ENCODE results near the gene HESX1. TPM values are rescaled to one million over a fixed set of nuclear protein-coding genes. Genes with fewer than 3 reads are reported as not detected.

HESX1 gene
- total and polyA plus RNA-seq, 2 of the 13 experiments (the other 11 are each of a cell fraction or from before 2014, with no cell fraction given) = 0.57 to 0.75 TPM

- no peak for TF ChIP-seq PRDM10 (CRISPR knock-in tag; IDR thresholded peaks at IDR 0.05; ENCODE audit: low read depth)
- TF ChIP-seq ZNF720 (CRISPR knock-in tag; IDR thresholded peaks at IDR 0.05) = no peak
- no peak for TF ChIP-seq PHB2 (IDR thresholded peaks at IDR 0.05; ENCODE audit: partially characterized antibody)
- no peak for TF ChIP-seq CENPX (CRISPR knock-in tag; IDR thresholded peaks at IDR 0.05)
- no peak for TF ChIP-seq ZZZ3 (CRISPR knock-in tag; IDR thresholded peaks at IDR 0.05; ENCODE audit: borderline replicate concordance)
- no peak for TF ChIP-seq ATF3 (CRISPR knock-in tag; IDR thresholded peaks at IDR 0.05)
- no peak for TF ChIP-seq ZNF589 (CRISPR knock-in tag; conservative IDR thresholded peaks at IDR 0.05)
- TF ChIP-seq YEATS2 (CRISPR knock-in tag; IDR thresholded peaks at IDR 0.05; ENCODE audit: borderline replicate concordance) = no peak
- no peak for TF ChIP-seq BHLHE40 (IDR thresholded peaks at IDR 0.05; ENCODE audit: low read length)
- TF ChIP-seq TBL1XR1 (IDR thresholded peaks at IDR 0.05; ENCODE audit: borderline replicate concordance, low read length, partially characterized antibody) = no peak
- TF ChIP-seq ZNF766 (CRISPR knock-in tag; IDR thresholded peaks at IDR 0.05; ENCODE audit: borderline replicate concordance) = no peak
- H2AFZ ChIP-seq (ENCODE audit: low read length) = no peak overlapping the region
- WGBS (ENCODE audit: low lambda C conversion rate) = 57% methylated on average over 3 of the region's 3 CpGs
- H3K9ac ChIP-seq (ENCODE audit: insufficient read depth, low read depth, low read length) = no peak overlapping the region
- no peak overlapping the region for H3K4me2 ChIP-seq (ENCODE audit: low read depth, low read length)
- FAIRE-seq (no peak), ATAC-seq (no peak), DNase-seq (ENCODE audit: low spot score) (no peak)
- no peaks in the 10 kb centered on the region for H3K79me2 ChIP-seq (ENCODE audit: insufficient read depth, low read length)
- H3K36me3 ChIP-seq (replicated peaks in 1 of 2; ENCODE audit: control insufficient read depth in 1 of 2, insufficient read depth in 2 of 2, low read length in 2 of 2) = no peaks in the 10 kb centered on the region
- in situ Hi-C loops (cut with HindIII; ENCODE audit: extremely low pct_ligation_motif_present, low pct_unique_long_range_greater_than_20kb) = no loop called here
- no TSS peak for BruUV-seq (replicated peaks)
- intact Hi-C loops (cut with micrococcal nuclease; ENCODE audit: unreplicated experiment) = no loop called here
- no peaks in the 10 kb centered on the region for H4K20me1 ChIP-seq (ENCODE audit: insufficient read depth, low read length)
- POLR2A ChIA-PET = no interaction called here
- peaks cover 1 to 44% of the 10 kb centered on the region in 2 experiments for H3K27me3 ChIP-seq (ENCODE audit: control insufficient read depth in 1 of 2, insufficient read depth in 2 of 2, low read length in 2 of 2)
- CTCF ChIA-PET (ENCODE audit: low intra/inter-chr PET ratio, low total read pairs) = no interaction called here
- no peak overlapping the region for H3K27ac ChIP-seq (ENCODE audit: extremely low read length, insufficient read depth, low read length)
- peaks cover 10% of the 10 kb centered on the region for H3K4me1 ChIP-seq (ENCODE audit: insufficient read depth, low read length)
- no peak overlapping the region for H3K4me3 ChIP-seq (replicated peaks in 1 of 3; ENCODE audit: insufficient read depth in 1 of 3, low read depth in 2 of 3, low read length in 3 of 3)
- H3K9me3 ChIP-seq (ENCODE audit: low read length) = no peaks in the 10 kb centered on the region
These were observed 44.5 kb downstream of the HESX1 start for GRCh38 chr3:57155310-57155643.
